ENCODE data around the gene KRTAP5-2. TPM values are rescaled to one million over a fixed set of nuclear protein-coding genes. Genes with fewer than 3 reads are reported as not detected.
"Not testable (repeated sequence)": the region's sequence is repeated elsewhere in the genome, so short reads cannot be mapped to it uniquely, and the experiment has no call there.

KRTAP5-2 gene
- total RNA-seq, 1 donor from 2014 or later = not detected

GRCh38 chr11:1592628-1593027 is 5.5 kb downstream of the KRTAP5-2 start:
- Histone ChIP-seq H3K79me2 (ENCODE audit: insufficient read depth, low read length) (no peaks in the 10 kb centered on the region), H4K20me1 (ENCODE audit: insufficient read depth, low read length) (no peaks in the 10 kb centered on the region), H3K27ac (ENCODE audit: low read depth, low read length) (no peak overlapping the region), H3K36me3 (ENCODE audit: insufficient read depth, low read length) (no peaks in the 10 kb centered on the region), H2AFZ (ENCODE audit: low read depth, low read length) (no peak overlapping the region), H3K4me1 (ENCODE audit: insufficient read depth, low read length) (no peaks in the 10 kb centered on the region), H3K4me2 (ENCODE audit: low read length) (no peak overlapping the region), H3K9me3 (ENCODE audit: insufficient read depth, low read depth, low read length) (no peaks in the 10 kb centered on the region), H3K9ac (ENCODE audit: low read length) (no peak overlapping the region), H3K4me3 (ENCODE audit: insufficient read depth, low read depth, low read length) (no peak overlapping the region), H3K27me3 (ENCODE audit: insufficient read depth, low read length) (peaks cover 24% of the 10 kb centered on the region)
- DNase-seq (ENCODE audit: low read depth) = no peak
- Mint-ChIP-seq H3K27me3 (ENCODE audit: low read depth, unreplicated experiment) (peaks cover 61% of the 10 kb centered on the region), H3K9me3 (ENCODE audit: unreplicated experiment) (no peaks in the 10 kb centered on the region), H3K27ac (ENCODE audit: unreplicated experiment) (no peak overlapping the region), H3K4me3 (ENCODE audit: unreplicated experiment) (no peak overlapping the region), H3K4me1 (ENCODE audit: low read depth, unreplicated experiment) (peaks cover 5% of the 10 kb centered on the region), H3K36me3 (ENCODE audit: low read depth, unreplicated experiment) (peaks cover 3% of the 10 kb centered on the region)
- no peak for FAIRE-seq
- TF ChIP-seq EZH2 (IDR thresholded peaks at IDR 0.05; ENCODE audit: insufficient read depth, low read length) (no peak), CTCF (IDR thresholded peaks at IDR 0.05; ENCODE audit: insufficient read depth, low read depth, low read length) (no peak)

- Histone ChIP-seq H4K20me1 (ENCODE audit: insufficient read depth, low read length) (no peaks in the 10 kb centered on the region), H3K27ac (ENCODE audit: low read depth, low read length) (no peak overlapping the region), H3K79me2 (ENCODE audit: insufficient read depth, low read length) (no peaks in the 10 kb centered on the region), H3K4me3 (ENCODE audit: insufficient read depth, low read depth, low read length) (no peak overlapping the region), H2AFZ (ENCODE audit: low read depth, low read length) (no peak overlapping the region), H3K9ac (ENCODE audit: low read length) (no peak overlapping the region), H3K9me3 (ENCODE audit: insufficient read depth, low read depth, low read length) (no peaks in the 10 kb centered on the region), H3K36me3 (ENCODE audit: insufficient read depth, low read length) (no peaks in the 10 kb centered on the region), H3K27me3 (ENCODE audit: insufficient read depth, low read length) (peaks cover 22% of the 10 kb centered on the region), H3K4me1 (ENCODE audit: insufficient read depth, low read length) (no peaks in the 10 kb centered on the region), H3K4me2 (ENCODE audit: low read length) (no peak overlapping the region)
- H3K4me3 Mint-ChIP-seq (ENCODE audit: unreplicated experiment) = no peak overlapping the region
- H3K9me3 Mint-ChIP-seq (ENCODE audit: unreplicated experiment) = no peaks in the 10 kb centered on the region
- no peak for FAIRE-seq
- H3K27ac Mint-ChIP-seq (ENCODE audit: unreplicated experiment) = no peak overlapping the region
- no peak for DNase-seq (ENCODE audit: low read depth)
- H3K27me3 Mint-ChIP-seq (ENCODE audit: low read depth, unreplicated experiment) = peaks cover 46% of the 10 kb centered on the region
- peaks cover 5% of the 10 kb centered on the region for H3K4me1 Mint-ChIP-seq (ENCODE audit: low read depth, unreplicated experiment)
- no peak for TF ChIP-seq CTCF (IDR thresholded peaks at IDR 0.05; ENCODE audit: insufficient read depth, low read depth, low read length)
- TF ChIP-seq EZH2 (IDR thresholded peaks at IDR 0.05; ENCODE audit: insufficient read depth, low read length) = no peak
- H3K36me3 Mint-ChIP-seq (ENCODE audit: low read depth, unreplicated experiment) = peaks cover 1% of the 10 kb centered on the region
Observed at GRCh38 chr11:1589996-1590395, 8.1 kb downstream of the KRTAP5-2 start.

GRCh38 chr11:1589191-1589963 is 8.7 kb downstream of the KRTAP5-2 start:
- not testable (repeated sequence) for H2AFZ ChIP-seq (ENCODE audit: low read depth, low read length); H3K4me3 ChIP-seq (ENCODE audit: insufficient read depth, low read depth, low read length); FAIRE-seq; H3K36me3 ChIP-seq (ENCODE audit: insufficient read depth, low read length); H3K4me3 Mint-ChIP-seq (ENCODE audit: unreplicated experiment); H3K9ac ChIP-seq (ENCODE audit: low read length); H3K79me2 ChIP-seq (ENCODE audit: insufficient read depth, low read length); H3K36me3 Mint-ChIP-seq (ENCODE audit: low read depth, unreplicated experiment); H3K4me2 ChIP-seq (ENCODE audit: low read length); H3K4me1 Mint-ChIP-seq (ENCODE audit: low read depth, unreplicated experiment); H3K9me3 Mint-ChIP-seq (ENCODE audit: unreplicated experiment); H3K27ac Mint-ChIP-seq (ENCODE audit: unreplicated experiment); H3K27ac ChIP-seq (ENCODE audit: low read depth, low read length); H3K4me1 ChIP-seq (ENCODE audit: insufficient read depth, low read length); H4K20me1 ChIP-seq (ENCODE audit: insufficient read depth, low read length); DNase-seq (ENCODE audit: low read depth); H3K9me3 ChIP-seq (ENCODE audit: insufficient read depth, low read depth, low read length)
- H3K27me3 Mint-ChIP-seq (ENCODE audit: low read depth, unreplicated experiment) = peaks cover 40% of the 10 kb centered on the region
- H3K27me3 ChIP-seq (ENCODE audit: insufficient read depth, low read length) = peaks cover 22% of the 10 kb centered on the region

Measured in astrocyte (in vitro differentiated cells and primary cell).